NCI-H1105 (cell line): ENCODE measurements around the gene TAF1C.

ENCODE experiments used
- DNase-seq: peaks from one replicate; lab custom pipeline; 2025; lab: John Stamatoyannopoulos, UW

The TAF1C gene

GRCh38 chr16:84182680-84183571 lies 3.9 kb downstream of the TAF1C start:
- no peak for DNase-seq

- no peak for DNase-seq
These were observed 4.8 kb downstream of the TAF1C start for GRCh38 chr16:84182104-84182503.

GRCh38 chr16:84181144-84181915 lies 5.5 kb downstream of the TAF1C start:
- DNase-seq: no peak

- no peak for DNase-seq
These were observed 6.2 kb downstream of the TAF1C start for GRCh38 chr16:84180519-84181140.

GRCh38 chr16:84179612-84180320 lies 7.1 kb downstream of the TAF1C start:
- DNase-seq: no peak

GRCh38 chr16:84178892-84179611 lies 7.8 kb downstream of the TAF1C start:
- DNase-seq: no peak

GRCh38 chr16:84178146-84178765 lies 8.6 kb downstream of the TAF1C start:
- no peak for DNase-seq

GRCh38 chr16:84177741-84178073 lies 9.2 kb downstream of the TAF1C start:
- DNase-seq: no peak

- DNase-seq: no peak
These were observed 10.4 kb downstream of the TAF1C start for GRCh38 chr16:84176192-84177053.

- peak; percentile 22 for DNase-seq
These were observed 11.3 kb downstream of the TAF1C start for GRCh38 chr16:84175350-84176081.

GRCh38 chr16:84174396-84174795 lies 12.5 kb downstream of the TAF1C start:
- DNase-seq: no peak

GRCh38 chr16:84169765-84170310 lies 17.0 kb downstream of the TAF1C start:
- DNase-seq: no peak

GRCh38 chr16:84166796-84167695 lies 19.8 kb downstream of the TAF1C start:
- no peak for DNase-seq

- no peak for DNase-seq
These were observed 21.1 kb downstream of the TAF1C start for GRCh38 chr16:84165746-84166145.

- DNase-seq: no peak
These were observed 25.1 kb downstream of the TAF1C start for GRCh38 chr16:84161801-84162200.

GRCh38 chr16:84161037-84161436 lies 25.8 kb downstream of the TAF1C start:
- DNase-seq: no peak

- DNase-seq: no peak
These were observed 27.1 kb downstream of the TAF1C start for GRCh38 chr16:84159800-84160199.

GRCh38 chr16:84159007-84159406 lies 27.9 kb downstream of the TAF1C start:
- no peak for DNase-seq
